PC-9 (cell line): Measurements from ENCODE around the gene ZBTB22. TPM values are rescaled to one million over a fixed set of nuclear protein-coding genes. Genes with fewer than 3 reads are reported as not detected.

Source experiments
- BruUV-seq: library from RNA; stranded (reverse); fragments of 400-500 nt; replicated peaks from 2 replicates; lab custom pipeline; 2021; lab: Mats Ljungman, UMichigan
- CTCF ChIA-PET: fragments of 300-600 bp; sonication (Branson Sonifier 250); formaldehyde crosslinking; loops from one replicate; lab custom pipeline; 2022; ENCODE audit warnings: antibody characterized with exemption; lab: Charles Lee
- POLR2A ChIA-PET: fragments of 300-600 bp; sonication (Branson Sonifier 250); formaldehyde crosslinking; loops from one replicate; lab custom pipeline; 2022; ENCODE audit warnings: antibody characterized with exemption; ENCODE audit not compliant: unreplicated experiment; lab: Charles Lee
- DNase-seq, 2 experiments: peaks; one replicate each; pipeline versions ENCODE4 v3.0.0 to v3.0.0-alpha.2; 2015 to 2022; ENCODE audit warnings: mixed read lengths in 1 of 2
- H2AFZ ChIP-seq: fragments of 200-600 bp; sonication (generic); 2 replicates; pipeline ENCODE4 v1.8.1; 2017; ENCODE audit warnings: antibody characterized with exemption
- H3F3A ChIP-seq: fragments of 200-600 bp; sonication (generic); 2 replicates; pipeline ENCODE4 v1.8.1; 2017; ENCODE audit warnings: antibody characterized with exemption, mild to moderate bottlenecking, low read depth; ENCODE audit not compliant: insufficient read depth
- H3K27ac ChIP-seq: fragments of 200-600 bp; sonication (generic); 2 replicates; pipeline ENCODE4 v1.6.1; 2016; ENCODE audit warnings: mixed run types
- H3K27me3 ChIP-seq: fragments of 200-600 bp; sonication (generic); 2 replicates; pipeline ENCODE4 v1.6.1; 2016; ENCODE audit warnings: low read depth, mixed run types; ENCODE audit not compliant: insufficient read depth
- H3K36me3 ChIP-seq: fragments of 200-600 bp; sonication (generic); 2 replicates; pipeline ENCODE4 v1.6.1; 2016; ENCODE audit warnings: low read depth, mixed run types
- H3K4me1 ChIP-seq: fragments of 200-600 bp; sonication (generic); replicated peaks from 2 replicates; pipeline ENCODE4 v1.6.1; 2016; ENCODE audit warnings: mixed run types; ENCODE audit not compliant: insufficient read depth
- H3K4me2 ChIP-seq: fragments of 200-600 bp; sonication (generic); 2 replicates; pipeline ENCODE4 v1.6.1; 2017; ENCODE audit warnings: mixed run types
- H3K4me3 ChIP-seq: fragments of 200-600 bp; sonication (generic); 2 replicates; pipeline ENCODE4 v1.6.1; 2016; ENCODE audit warnings: mixed run types
- H3K79me2 ChIP-seq: fragments of 200-600 bp; sonication (generic); 2 replicates; pipeline ENCODE4 v1.6.1; 2017; ENCODE audit warnings: low read depth, mixed run types
- H3K9me2 ChIP-seq: fragments of 200-600 bp; sonication (generic); 2 replicates; pipeline ENCODE4 v1.8.1; 2017; ENCODE audit warnings: mild to moderate bottlenecking; ENCODE audit not compliant: insufficient read depth
- H3K9me3 ChIP-seq: fragments of 200-600 bp; sonication (generic); 2 replicates; pipeline ENCODE4 v1.8.1; 2016; ENCODE audit warnings: low read depth; ENCODE audit not compliant: insufficient read depth
- H4K20me1 ChIP-seq: fragments of 200-600 bp; sonication (generic); 2 replicates; pipeline ENCODE4 v1.8.1; 2017; ENCODE audit not compliant: insufficient read depth
- EZH2 ChIP-seq: fragments of 200-600 bp; sonication (generic); IDR thresholded peaks from 2 replicates; pipeline ENCODE4 v1.8.0; 2017; ENCODE audit warnings: antibody characterized with exemption, low read depth
- intact Hi-C: fragments of 100-400 bp; cut with micrococcal nuclease; formaldehyde crosslinking; loops from one replicate; pipeline ENCODE4 v1.10.0; 2022; ENCODE audit not compliant: unreplicated experiment
- total RNA-seq: library from RNA; stranded (reverse); gene quantifications from 2 replicates; pipeline ENCODE4 v1.2.3, GENCODE V29; 2021
- TF ChIP-seq, protein P1 (sequence below): fragments of 200-600 bp; sonication (generic); conservative IDR thresholded peaks from 2 replicates; pipeline ENCODE4 v1.6.1; 2017; ENCODE audit warnings: mixed run types, antibody characterized with exemption, mild to moderate bottlenecking, moderate library complexity

ZBTB22 gene
- total RNA-seq, 1 experiment from 2014 or later: 20.8 TPM

DNA sequence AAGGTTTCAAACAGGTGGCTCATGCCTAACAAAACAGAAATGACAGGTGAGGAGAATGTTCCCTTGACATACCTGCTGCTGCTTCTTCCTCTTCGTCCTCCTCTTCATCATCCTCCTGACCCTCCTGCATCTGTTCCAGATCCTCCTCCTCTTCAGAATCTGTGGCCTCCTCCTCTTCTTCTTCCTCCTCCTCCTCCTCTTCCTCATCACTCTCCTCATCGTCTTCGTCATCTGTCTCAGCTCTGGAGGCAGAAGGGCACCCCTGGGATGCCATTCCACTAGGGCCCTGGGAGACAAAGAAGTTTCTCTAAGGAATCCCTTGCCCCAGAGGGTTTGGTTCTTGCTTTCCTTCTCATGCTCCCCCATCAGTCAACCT, 2.4 kb upstream of the ZBTB22 start:
- H4K20me1 ChIP-seq: no peaks in the 10 kb centered on the region
- H3K9me3 ChIP-seq: no peaks in the 10 kb centered on the region
- H3K4me1 ChIP-seq: peaks cover 53% of the 10 kb centered on the region
- peaks cover 45% of the 10 kb centered on the region for H3K79me2 ChIP-seq
- H3F3A ChIP-seq: peaks cover 55% of the 10 kb centered on the region
- DNase-seq: no peak
- ChIA-PET POLR2A (no interaction called here), CTCF (interaction anchor here (0.6 kb wide), 2 partner anchors 26 to 391 kb away, joined by 4 read pairs; partner anchors contain the start of gene UQCC2)
- H3K4me2 ChIP-seq: peak overlapping the region; percentile 97
- no peak overlapping the region for H3K4me3 ChIP-seq
- TSS peak; percentile 38 for BruUV-seq
- no peak for TF ChIP-seq EZH2
- TF ChIP-seq, protein P1, sequence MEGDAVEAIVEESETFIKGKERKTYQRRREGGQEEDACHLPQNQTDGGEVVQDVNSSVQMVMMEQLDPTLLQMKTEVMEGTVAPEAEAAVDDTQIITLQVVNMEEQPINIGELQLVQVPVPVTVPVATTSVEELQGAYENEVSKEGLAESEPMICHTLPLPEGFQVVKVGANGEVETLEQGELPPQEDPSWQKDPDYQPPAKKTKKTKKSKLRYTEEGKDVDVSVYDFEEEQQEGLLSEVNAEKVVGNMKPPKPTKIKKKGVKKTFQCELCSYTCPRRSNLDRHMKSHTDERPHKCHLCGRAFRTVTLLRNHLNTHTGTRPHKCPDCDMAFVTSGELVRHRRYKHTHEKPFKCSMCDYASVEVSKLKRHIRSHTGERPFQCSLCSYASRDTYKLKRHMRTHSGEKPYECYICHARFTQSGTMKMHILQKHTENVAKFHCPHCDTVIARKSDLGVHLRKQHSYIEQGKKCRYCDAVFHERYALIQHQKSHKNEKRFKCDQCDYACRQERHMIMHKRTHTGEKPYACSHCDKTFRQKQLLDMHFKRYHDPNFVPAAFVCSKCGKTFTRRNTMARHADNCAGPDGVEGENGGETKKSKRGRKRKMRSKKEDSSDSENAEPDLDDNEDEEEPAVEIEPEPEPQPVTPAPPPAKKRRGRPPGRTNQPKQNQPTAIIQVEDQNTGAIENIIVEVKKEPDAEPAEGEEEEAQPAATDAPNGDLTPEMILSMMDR: no peak
- intact Hi-C loops: loop anchor here (10.0 kb wide), 1 partner anchor 255 kb away; no protein-coding TSS in a partner anchor
- peak overlapping the region; percentile 48 for H3K27ac ChIP-seq
- H3K36me3 ChIP-seq: peaks cover 20% of the 10 kb centered on the region; the same call in 1 of the 2 replicates
- no peaks in the 10 kb centered on the region for H3K27me3 ChIP-seq
- H2AFZ ChIP-seq: no peak overlapping the region
- H3K9me2 ChIP-seq: no peaks in the 10 kb centered on the region

DNA sequence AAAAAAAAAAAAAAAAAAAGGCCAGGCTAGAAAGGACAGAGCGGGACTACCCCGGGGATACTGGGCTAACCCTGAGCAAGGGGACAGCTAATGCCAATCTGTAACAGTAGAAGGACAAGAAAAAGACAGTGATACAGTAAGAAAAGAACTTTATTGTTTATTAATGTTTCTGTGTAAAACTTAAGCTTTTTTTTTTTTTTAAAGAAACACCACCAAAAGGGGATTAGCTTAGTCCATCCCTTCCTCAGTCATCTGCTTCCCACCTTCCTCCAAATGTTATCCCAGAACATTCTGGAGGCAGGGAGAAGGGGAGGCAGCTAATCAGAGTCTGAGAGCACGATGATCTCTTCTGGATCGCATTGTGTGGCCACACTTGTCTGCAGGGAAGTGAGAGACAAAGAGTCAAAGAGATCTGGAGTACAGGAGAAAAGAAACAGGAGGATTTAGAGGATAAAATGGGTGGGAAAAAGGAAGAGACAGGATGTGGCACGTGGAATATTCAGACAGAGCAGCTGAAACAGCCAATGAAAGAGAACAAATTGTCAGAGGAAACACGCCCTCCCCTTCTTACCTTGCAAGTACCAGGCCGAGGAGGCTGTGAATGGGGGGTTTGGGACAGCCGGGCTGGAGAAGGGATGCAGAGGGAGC, 1.0 kb upstream of the ZBTB22 start:
- Histone ChIP-seq H4K20me1 (no peaks in the 10 kb centered on the region), H3K27ac (peak overlapping the region; percentile 66), H3K36me3 (peaks cover 20% of the 10 kb centered on the region; the same call in 1 of the 2 replicates), H2AFZ (peak overlapping the region; percentile 69; the same call in 1 of the 2 replicates), H3K4me1 (peaks cover 51% of the 10 kb centered on the region), H3F3A (peaks cover 52% of the 10 kb centered on the region), H3K4me2 (peak overlapping the region; percentile 97), H3K79me2 (peaks cover 49% of the 10 kb centered on the region), H3K27me3 (no peaks in the 10 kb centered on the region), H3K9me3 (no peaks in the 10 kb centered on the region), H3K9me2 (no peaks in the 10 kb centered on the region), H3K4me3 (peak overlapping the region; percentile 49)
- POLR2A ChIA-PET: interaction anchor here (0.5 to 1.1 kb wide), 8 partner anchors 18 to 1064 kb away, joined by 3 to 25 read pairs (median 4); partner anchors contain the start of gene RGL2
- no peak for DNase-seq
- intact Hi-C loops: loop anchor here (10.0 kb wide), 1 partner anchor 256 kb away; no protein-coding TSS in a partner anchor
- no peak for TF ChIP-seq EZH2
- TF ChIP-seq, protein P1: no peak
- CTCF ChIA-PET: interaction anchor here (0.7 kb wide), 2 partner anchors 19 to 188 kb away, joined by 3 to 6 read pairs; no protein-coding TSS in a partner anchor
- BruUV-seq: no TSS peak

DNA sequence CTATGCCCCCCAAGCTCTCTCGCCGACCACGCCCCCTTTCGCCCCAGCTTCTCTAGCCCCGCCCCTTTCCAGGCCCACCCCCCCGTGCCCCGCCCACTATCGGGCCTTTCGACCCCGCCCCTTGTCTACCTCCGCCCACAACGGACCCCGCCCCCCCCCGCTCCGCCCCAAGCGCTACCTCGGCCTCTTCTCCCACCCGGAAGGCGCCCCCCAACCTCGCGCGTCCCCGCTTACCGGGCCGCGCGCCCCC, 200 bp downstream of the ZBTB22 start:
- CTCF ChIA-PET: interaction anchor here (0.5 to 0.7 kb wide), 4 partner anchors 47 to 1127 kb away, joined by 3 to 9 read pairs (median 6); no protein-coding TSS in a partner anchor
- intact Hi-C loops: loop anchor here (10.0 kb wide), 1 partner anchor 257 kb away; no protein-coding TSS in a partner anchor
- no TSS peak for BruUV-seq
- Histone ChIP-seq H3K4me1 (peaks cover 54% of the 10 kb centered on the region), H3F3A (peaks cover 56% of the 10 kb centered on the region), H3K9me2 (no peaks in the 10 kb centered on the region), H4K20me1 (peaks cover 1% of the 10 kb centered on the region; the same call in 1 of the 2 replicates), H3K27me3 (no peaks in the 10 kb centered on the region), H3K36me3 (peaks cover 20% of the 10 kb centered on the region; the same call in 1 of the 2 replicates), H3K4me3 (peak overlapping the region; percentile 46; the same call in 1 of the 2 replicates), H3K4me2 (peak overlapping the region; percentile 72; the same call in 1 of the 2 replicates), H3K27ac (peak overlapping the region; percentile 66; the same call in 1 of the 2 replicates), H3K9me3 (no peaks in the 10 kb centered on the region), H2AFZ (no peak overlapping the region), H3K79me2 (peaks cover 54% of the 10 kb centered on the region)
- POLR2A ChIA-PET: interaction anchor here (0.7 to 1.2 kb wide), 10 partner anchors 18 to 233 kb away, joined by 3 to 25 read pairs (median 8); partner anchors contain the start of genes PFDN6, RGL2, RPS18 and VPS52
- TF ChIP-seq, protein P1: no peak
- no peak for TF ChIP-seq EZH2
- DNase-seq: no peak
